ENCODE results near the gene TBRG4.
A peak's percentile ranks its signal among the peaks of the same experiment; 100 is the strongest.

The TBRG4 gene

DNA sequence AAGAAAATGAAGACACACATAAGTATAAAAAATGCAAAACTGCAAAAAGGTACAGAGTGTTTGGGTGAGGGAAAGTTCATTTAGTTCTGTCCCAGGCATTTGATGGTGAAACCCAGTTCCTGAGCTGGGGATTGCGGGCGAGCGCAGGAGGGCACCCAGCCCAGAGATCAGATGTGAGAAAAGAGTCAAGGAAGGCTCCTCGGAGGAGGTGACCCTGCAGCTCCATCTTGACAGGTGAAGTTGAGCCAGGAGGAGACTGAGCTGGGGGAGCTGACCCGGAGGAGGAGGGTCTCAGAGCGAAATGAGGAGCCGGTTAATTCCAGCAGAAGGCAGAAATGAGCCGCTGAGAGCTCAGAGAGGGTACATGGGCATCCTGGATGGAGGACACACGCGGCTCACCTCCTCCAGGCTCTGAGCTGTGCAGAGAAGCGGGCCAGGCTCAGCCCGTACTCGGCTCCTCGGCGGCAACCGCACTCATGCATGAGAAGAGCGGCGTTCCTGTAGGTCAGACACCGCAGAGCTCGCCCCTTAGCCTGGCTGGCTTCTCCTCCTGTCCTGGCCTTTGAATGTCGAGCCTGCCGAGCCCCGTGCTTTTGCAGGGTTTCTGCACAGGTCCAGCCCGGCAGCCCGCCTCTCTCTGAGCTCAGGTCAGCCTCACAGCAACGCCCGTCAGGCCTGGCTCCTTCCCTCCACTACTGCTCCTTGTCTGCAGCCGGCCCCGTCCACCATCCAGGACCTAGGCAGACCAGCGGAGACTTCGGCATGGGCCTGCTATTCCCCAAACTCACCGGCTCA lies 36.6 kb upstream of the TBRG4 start:
- H3K27me3 ChIP-seq: no peaks in the 10 kb centered on the region
- H3K4me3 ChIP-seq (ENCODE audit: low read depth, low read length): no peak overlapping the region
- TF ChIP-seq, protein P1, sequence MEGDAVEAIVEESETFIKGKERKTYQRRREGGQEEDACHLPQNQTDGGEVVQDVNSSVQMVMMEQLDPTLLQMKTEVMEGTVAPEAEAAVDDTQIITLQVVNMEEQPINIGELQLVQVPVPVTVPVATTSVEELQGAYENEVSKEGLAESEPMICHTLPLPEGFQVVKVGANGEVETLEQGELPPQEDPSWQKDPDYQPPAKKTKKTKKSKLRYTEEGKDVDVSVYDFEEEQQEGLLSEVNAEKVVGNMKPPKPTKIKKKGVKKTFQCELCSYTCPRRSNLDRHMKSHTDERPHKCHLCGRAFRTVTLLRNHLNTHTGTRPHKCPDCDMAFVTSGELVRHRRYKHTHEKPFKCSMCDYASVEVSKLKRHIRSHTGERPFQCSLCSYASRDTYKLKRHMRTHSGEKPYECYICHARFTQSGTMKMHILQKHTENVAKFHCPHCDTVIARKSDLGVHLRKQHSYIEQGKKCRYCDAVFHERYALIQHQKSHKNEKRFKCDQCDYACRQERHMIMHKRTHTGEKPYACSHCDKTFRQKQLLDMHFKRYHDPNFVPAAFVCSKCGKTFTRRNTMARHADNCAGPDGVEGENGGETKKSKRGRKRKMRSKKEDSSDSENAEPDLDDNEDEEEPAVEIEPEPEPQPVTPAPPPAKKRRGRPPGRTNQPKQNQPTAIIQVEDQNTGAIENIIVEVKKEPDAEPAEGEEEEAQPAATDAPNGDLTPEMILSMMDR (IDR thresholded peaks at IDR 0.05; ENCODE audit: low read depth, low read length): no peak
- no peaks in the 10 kb centered on the region for H3K9me3 ChIP-seq
- H3K36me3 ChIP-seq: no peaks in the 10 kb centered on the region
- no peak for DNase-seq
- H3K4me1 ChIP-seq: no peaks in the 10 kb centered on the region

DNA sequence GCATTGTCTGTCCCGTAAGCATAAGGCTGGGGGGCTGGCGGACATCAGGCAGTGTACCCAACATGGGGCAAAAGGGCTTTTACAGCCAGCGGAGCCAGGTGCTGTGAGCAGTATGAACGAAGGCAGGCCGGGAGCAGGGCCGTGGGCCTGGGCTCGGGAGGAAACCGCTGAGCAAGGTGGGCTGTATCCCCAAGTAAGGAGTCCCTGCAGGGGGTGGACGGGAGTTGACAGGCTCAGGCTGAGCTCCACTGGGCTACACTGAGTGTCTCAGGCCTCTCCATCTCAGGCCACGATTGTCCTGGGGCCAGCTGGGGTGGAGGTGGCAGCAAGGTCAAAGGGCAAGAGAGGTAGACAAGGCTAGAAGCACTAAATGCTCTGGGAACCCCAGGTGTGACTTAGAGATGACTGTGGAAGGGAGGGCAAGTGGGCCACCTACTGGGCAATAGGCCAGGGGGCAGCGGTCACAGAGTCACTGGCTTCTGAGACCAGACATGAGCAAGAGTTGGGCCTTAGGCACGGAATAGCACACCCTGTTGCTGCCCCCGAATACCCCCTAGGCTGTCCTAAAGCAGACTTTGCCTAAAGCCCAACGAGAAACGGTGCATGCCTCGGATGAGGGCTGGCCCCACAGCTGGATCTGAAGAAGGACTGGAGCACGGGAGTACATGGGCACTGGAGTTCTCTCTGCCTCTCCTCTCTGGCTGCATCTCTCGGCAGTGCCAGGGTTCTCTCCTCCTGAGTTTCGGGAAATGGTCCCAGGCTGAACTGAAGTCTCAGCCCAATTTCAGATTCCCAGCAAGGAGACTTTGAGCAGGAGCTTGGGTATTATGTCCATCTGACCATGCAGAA lies 35.3 kb upstream of the TBRG4 start:
- Histone ChIP-seq H3K27me3 (no peaks in the 10 kb centered on the region), H3K9me3 (no peaks in the 10 kb centered on the region), H3K4me3 (ENCODE audit: low read depth, low read length) (no peak overlapping the region), H3K36me3 (no peaks in the 10 kb centered on the region), H3K4me1 (no peaks in the 10 kb centered on the region)
- TF ChIP-seq, protein P1 (IDR thresholded peaks at IDR 0.05; ENCODE audit: low read depth, low read length): 0 out of 2 replicates have a peak, but pooled peaks have one; percentile 12
- DNase-seq: no peak

DNA sequence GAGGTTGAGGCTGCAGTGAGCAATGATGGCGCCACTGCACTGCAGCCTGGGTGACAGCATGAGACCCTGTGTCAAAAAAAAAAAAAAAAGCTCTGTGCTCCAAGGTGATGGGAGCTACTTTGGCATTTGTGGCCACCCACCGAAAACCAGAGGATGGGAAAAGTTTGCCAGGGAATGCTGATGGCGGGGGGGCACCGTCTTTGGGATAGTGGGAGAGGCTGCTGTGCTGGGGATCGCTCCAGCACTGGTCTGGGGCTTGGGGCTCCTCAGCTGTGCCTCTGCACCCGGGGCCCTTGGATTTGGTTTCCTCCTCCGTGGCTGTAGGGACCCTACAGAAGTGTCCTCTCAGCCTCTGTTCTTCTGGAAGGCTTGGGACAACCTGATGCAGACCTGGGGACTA lies 34.4 kb upstream of the TBRG4 start:
- Histone ChIP-seq H3K36me3 (no peaks in the 10 kb centered on the region), H3K4me1 (no peaks in the 10 kb centered on the region), H3K4me3 (ENCODE audit: low read depth, low read length) (no peak overlapping the region), H3K27me3 (no peaks in the 10 kb centered on the region), H3K9me3 (no peaks in the 10 kb centered on the region)
- no peak for DNase-seq
- TF ChIP-seq, protein P1 (IDR thresholded peaks at IDR 0.05; ENCODE audit: low read depth, low read length): no peak

DNA sequence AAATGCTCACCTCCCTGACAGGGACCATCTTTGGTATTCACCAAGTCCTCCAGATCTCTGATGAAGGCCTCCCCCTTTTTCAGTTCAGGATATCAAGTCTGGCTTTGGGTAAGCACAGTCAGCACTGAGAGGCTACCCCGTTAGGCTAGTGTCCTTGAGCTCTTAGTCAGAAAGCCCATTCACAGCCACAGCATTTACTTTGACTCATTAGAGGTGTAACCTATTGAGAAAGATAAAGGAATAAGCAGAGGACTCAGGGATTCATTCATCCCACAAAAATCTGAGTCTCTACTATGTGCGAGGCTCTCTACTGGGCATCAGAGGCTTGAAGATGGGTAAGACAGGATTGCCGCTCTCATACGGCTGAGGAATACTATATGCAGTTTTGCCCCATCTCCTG lies 32.1 kb upstream of the TBRG4 start:
- Histone ChIP-seq H3K36me3 (no peaks in the 10 kb centered on the region), H3K4me1 (no peaks in the 10 kb centered on the region), H3K4me3 (ENCODE audit: low read depth, low read length) (no peak overlapping the region), H3K27me3 (no peaks in the 10 kb centered on the region), H3K9me3 (no peaks in the 10 kb centered on the region)
- no peak for DNase-seq
- TF ChIP-seq, protein P1 (IDR thresholded peaks at IDR 0.05; ENCODE audit: low read depth, low read length): no peak

DNA sequence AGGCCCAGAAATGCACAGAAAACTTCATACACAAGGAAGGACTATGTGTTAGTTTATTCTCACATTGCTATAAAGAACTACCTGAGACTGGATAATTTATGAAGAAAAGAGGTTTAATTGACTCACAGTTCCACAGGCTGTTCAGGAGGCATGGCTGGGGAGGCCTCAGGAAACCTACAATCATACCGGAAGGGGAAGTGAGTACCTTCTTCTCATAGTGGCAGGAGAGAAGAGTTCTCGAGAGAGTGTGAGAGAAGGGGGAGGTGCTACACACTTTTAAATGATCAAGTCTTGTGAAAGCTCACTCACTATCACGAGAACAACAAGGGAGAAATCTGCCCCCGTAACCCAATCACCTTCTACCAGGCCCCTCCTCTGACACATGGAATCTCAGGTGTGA lies 29.3 kb upstream of the TBRG4 start:
- Histone ChIP-seq H3K9me3 (no peaks in the 10 kb centered on the region), H3K4me3 (ENCODE audit: low read depth, low read length) (no peak overlapping the region), H3K27me3 (no peaks in the 10 kb centered on the region), H3K36me3 (no peaks in the 10 kb centered on the region), H3K4me1 (no peaks in the 10 kb centered on the region)
- DNase-seq: no peak
- TF ChIP-seq, protein P1 (IDR thresholded peaks at IDR 0.05; ENCODE audit: low read depth, low read length): no peak

All from BE2C (cell line).